Stimulated activated CD4-positive, alpha-beta T cell treated with anti-CD3 and anti-CD28 coated beads, TNF-alpha, amount 100 ng/mL, for 4 hours (primary cell): ENCODE measurements around the gene DNAJB8.

Experiments used
- DNase-seq, 3 experiments: peaks; one replicate each; pipeline ENCODE4 v3.0.0-alpha.2; 2020; ENCODE audit warnings: low read depth in 3 of 3

DNAJB8 gene

GRCh38 chr3:128445357-128445756 lies 21.3 kb downstream of the DNAJB8 start:
- DNase-seq: no peak

GRCh38 chr3:128443771-128444170 lies 22.9 kb downstream of the DNAJB8 start:
- no peak for DNase-seq

GRCh38 chr3:128442949-128443348 lies 23.7 kb downstream of the DNAJB8 start:
- no peak for DNase-seq

DNA sequence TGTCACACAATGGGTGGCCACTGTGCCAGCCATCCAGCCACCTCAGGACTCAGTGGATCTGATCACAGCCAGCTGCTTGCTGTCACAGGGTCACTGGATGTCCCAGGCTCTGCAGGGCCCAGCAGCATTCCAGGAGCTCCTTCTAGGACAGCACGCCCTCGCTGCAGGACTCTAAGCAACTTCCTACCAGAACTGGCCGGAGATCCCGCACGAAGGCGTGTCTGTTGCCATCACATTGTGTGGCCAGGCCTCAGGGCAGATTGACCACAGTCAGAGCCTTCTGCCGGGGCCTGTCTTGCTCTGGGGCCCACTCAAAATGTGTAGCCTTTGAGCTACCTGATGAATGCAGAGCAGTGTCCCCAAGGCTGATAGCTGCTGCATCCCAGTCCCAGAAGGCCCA lies 24.6 kb downstream of the DNAJB8 start:
- no peak for DNase-seq

DNA sequence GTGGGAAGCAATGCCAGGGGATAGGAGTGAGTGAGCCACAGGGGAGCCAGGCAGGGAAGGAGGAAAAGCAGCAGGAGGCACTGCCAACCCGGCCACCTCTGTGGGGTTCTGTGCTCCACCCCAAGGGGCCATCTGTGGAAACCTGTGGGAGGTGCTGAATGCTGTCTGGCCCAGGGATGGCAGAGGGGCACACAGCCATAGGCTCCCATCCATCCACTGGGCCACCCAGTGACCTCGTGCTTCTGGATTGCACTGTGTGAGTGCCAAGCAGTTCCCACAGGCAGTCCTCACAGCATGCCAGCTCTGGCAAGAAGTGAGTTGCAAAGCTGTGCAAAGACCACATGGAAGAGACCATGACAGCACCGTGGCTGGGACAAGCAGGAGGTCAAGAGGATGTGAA lies 27.5 kb downstream of the DNAJB8 start:
- no peak for DNase-seq

GRCh38 chr3:128438488-128439072 lies 28.1 kb downstream of the DNAJB8 start:
- no peak for DNase-seq

DNA sequence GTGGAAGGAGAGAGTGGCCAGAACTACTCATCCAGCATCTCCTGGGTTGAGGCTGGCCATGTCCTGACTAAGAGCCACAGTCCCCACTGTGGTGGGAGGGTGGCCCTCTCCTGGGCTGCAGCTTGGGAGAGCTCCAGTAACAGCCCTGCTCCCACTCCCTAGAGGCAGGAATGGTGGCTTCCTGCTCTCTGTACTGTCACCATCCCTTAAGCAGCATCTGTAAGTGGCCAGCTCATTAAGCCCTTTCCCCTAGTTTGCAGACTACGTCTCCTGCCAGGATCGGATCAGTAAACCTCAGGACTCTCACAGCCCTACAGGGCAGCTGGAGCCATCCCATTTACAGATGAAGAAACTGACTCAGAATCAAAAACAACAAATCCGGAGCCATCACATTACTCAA lies 30.5 kb downstream of the DNAJB8 start:
- DNase-seq: no peak

GRCh38 chr3:128435561-128435960 lies 31.1 kb downstream of the DNAJB8 start:
- DNase-seq: no peak

- DNase-seq: no peak
These were observed 31.6 kb downstream of the DNAJB8 start for GRCh38 chr3:128435058-128435457.

DNA sequence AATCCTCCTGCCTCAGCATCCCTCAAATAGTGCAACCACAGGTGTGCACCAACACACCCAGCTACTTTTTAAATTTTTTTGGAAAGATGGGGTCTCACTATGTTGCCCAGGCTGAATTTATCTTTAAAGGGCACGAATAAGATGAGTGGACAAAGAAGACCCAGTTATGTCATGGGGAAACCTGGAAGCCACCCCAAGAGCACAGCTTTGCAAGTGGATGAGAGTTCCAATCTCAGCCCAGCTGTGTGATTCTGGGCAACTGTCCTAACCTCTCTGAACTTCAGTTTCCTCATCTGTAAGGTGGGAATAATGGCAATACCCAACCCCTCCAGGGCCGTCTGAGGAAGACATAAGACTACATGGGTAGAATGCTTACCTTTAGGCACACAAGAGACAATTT lies 32.2 kb downstream of the DNAJB8 start:
- no peak for DNase-seq

DNA sequence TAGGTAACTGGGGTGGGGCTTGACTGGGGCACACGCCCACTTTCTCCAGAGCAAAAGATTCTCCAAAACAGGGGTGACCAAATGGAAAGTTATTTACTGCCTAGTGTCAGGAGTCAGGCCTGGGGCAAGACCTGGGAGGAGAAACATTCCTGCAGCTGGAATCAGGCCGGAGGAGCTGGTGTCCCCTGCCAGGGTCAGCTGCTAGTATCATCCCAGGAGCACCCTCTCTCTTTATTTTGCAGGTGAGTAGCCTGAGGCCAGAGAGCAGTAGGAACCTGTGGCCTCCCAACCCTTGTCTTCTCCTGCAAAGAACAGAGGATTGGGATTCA lies 32.9 kb downstream of the DNAJB8 start:
- no peak for DNase-seq

GRCh38 chr3:128432971-128433836 lies 33.5 kb downstream of the DNAJB8 start:
- DNase-seq: no peak

DNA sequence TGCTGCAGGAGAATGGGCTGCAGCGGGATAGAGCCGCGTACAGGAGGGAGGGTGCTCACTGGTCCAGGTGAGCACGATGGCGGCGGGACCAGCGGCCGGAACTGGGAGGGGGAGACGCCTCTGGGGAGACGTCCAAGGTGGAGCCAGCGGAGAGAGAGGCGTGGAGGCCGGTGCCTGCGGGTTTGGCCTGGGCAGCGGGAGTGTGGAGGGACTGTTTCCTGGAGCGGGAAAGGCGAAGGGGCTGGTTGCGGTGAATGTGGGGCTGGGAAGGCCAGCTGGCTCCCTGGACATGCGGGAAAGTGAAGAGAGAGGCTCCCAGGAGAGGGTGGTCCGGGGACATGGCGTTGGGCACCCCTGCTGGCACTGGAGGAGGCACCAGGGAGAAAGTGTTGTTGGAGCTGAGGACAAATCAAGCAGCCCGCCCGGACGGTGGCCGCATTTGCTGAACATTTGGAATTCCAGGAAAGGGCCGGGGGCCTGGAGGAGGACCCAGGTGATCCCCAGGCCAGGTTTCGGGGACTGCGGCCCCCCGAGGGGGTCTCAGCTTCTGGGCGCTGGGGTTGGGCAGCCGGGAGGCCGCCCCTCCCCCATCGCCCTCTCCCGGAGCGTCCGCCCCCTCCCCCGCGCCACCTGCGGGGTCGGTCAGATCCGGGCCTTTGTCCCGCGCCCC lies 34.3 kb downstream of the DNAJB8 start:
- no peak for DNase-seq

GRCh38 chr3:128431803-128432300 lies 34.8 kb downstream of the DNAJB8 start:
- DNase-seq: no peak

- DNase-seq: no peak
These were observed 36.0 kb downstream of the DNAJB8 start for GRCh38 chr3:128430731-128431130.

DNA sequence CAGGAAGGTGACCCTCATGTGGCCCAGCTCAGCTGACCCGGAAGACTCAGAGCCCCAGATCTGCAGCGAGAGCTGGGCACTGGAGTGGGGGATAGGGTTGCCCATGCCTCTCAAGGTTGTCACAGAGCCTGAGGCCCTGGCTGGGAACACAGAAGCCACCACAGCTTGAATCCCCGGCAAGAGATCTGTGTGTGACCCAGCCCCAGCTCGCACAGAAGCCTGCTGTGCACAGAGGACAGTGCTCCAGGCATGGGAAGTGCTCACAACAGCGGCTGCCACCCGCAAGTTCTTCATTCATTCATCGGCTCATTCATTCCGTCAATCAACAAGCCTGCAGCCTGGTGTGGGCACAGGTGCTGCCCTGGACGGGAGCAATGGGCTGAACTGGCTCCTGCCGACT lies 36.4 kb downstream of the DNAJB8 start:
- no peak for DNase-seq

DNA sequence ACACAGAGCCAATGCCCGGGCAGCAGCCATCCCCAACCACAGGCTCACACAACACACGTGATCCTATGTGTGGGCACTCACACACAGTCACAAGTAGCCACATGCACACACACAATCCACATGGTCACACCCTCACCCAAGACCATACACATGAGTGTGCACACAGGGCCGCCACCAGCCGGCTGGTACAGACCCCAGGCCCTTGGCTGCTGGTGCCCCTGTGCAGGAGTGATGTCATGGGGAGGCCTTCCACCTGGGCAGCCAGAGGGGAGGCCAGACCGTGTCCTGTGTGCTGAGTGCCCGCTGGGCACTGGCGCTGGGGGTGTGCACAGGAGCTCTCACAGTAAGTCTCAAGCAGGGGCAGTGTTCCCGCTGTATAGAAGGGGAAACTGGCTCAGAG lies 36.9 kb downstream of the DNAJB8 start:
- no peak for DNase-seq

GRCh38 chr3:128429275-128429674 lies 37.4 kb downstream of the DNAJB8 start:
- no peak for DNase-seq

DNA sequence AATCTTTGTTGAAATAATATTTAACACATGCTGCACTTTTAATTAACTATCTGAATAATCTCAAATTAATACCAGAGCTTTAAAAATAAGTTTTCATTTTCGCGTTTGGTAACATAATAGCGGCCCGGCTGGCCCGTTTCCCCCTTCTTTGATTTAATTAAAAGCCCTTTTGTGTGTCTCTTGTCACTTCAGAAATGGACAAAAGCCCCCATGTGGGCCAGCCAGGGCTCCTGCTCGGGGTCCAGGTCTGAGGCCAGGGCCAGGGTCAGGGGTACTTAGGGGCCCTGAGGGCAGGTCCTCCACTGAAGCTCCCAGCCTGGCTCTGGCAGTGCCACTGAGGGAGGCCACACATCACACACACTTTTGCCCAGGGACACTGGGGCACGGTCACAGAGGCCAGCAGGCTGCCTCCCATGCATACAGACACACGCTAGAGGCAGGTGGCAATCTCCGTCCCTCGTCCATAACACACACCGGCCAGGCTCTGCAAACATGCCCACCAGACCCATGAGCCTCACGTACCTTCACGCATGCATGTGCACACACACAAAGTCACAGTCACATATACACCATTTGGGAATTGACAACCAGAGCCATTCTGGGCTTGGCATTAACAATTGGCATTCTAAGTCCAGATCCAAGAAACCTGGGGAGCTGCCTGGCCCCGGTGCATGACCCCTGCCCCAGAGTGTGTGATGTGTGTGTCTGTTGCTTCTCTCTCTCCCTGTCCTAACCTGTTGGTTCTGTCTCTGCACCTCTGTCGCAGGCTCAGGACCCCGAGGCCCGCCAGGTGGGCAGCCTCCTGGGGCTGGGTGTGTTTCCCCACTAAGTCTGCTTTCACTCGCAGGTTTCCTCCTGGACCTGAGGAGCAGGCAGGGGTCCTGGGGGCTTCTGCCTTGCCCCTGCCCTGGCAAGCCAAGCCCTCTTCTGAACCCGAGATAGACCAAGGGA lies 38.5 kb downstream of the DNAJB8 start:
- DNase-seq: no peak

- no peak for DNase-seq
These were observed 39.4 kb downstream of the DNAJB8 start for GRCh38 chr3:128427175-128427857.
